HG03060 (cell line): ENCODE measurements around the gene ZNF524.

ENCODE experiments used
- ATAC-seq: cut with Tn5 transposase; IDR thresholded peaks from one replicate; pipeline ENCODE4 v1.9.1; 2021; ENCODE audit warnings: low read depth, moderate number of reproducible peaks; ENCODE audit not compliant: unreplicated experiment

ZNF524 gene

GRCh38 chr19:55617426-55617825 is 17.3 kb downstream of the ZNF524 start:
- ATAC-seq, result no peak

DNA sequence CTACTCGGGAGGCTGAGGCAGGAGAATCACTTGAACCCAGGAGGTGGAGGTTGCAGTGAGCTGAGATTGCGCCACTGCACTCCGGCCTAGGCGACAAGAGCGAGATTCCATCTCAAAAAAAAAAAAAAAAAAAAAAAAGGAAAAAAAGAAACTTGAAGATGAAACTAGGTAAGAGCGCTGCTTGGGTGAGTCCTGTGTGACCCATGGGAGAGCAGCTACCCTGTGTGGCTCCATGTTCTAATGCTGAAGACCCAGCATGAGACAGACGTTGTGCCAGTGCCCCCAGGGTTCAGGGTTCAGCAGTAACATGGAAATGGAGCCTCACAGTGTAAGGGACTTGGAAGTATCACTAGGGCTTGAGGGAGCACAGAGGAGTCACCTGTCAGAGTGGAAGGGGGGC is 18.3 kb downstream of the ZNF524 start:
- ATAC-seq, result no peak

GRCh38 chr19:55619286-55619685 is 19.2 kb downstream of the ZNF524 start:
- no peak for ATAC-seq

- ATAC-seq, result no peak
Measured at GRCh38 chr19:55620410-55621204, 20.5 kb downstream of the ZNF524 start.

GRCh38 chr19:55621205-55621672 is 21.2 kb downstream of the ZNF524 start:
- no peak for ATAC-seq

- ATAC-seq, result no peak
Measured at GRCh38 chr19:55621673-55622231, 21.7 kb downstream of the ZNF524 start.

- ATAC-seq, result no peak
Measured at GRCh38 chr19:55622242-55622969, 22.3 kb downstream of the ZNF524 start.

GRCh38 chr19:55623130-55623529 is 23.0 kb downstream of the ZNF524 start:
- ATAC-seq, result no peak

- ATAC-seq, result no peak
Measured at GRCh38 chr19:55623561-55623960, 23.5 kb downstream of the ZNF524 start.

GRCh38 chr19:55624109-55625003 is 24.3 kb downstream of the ZNF524 start, which contains the start of gene ZNF784:
Gene ZNF784 (minus strand): TSS chr19:55624566. CDS start chr19:55624561, 5 bp downstream.
- ATAC-seq, result no peak

GRCh38 chr19:55625004-55625326 is 24.9 kb downstream of the ZNF524 start:
- no peak for ATAC-seq

- ATAC-seq, result no peak
Measured at GRCh38 chr19:55626350-55626749, 26.3 kb downstream of the ZNF524 start.

GRCh38 chr19:55632463-55632834 is 32.4 kb downstream of the ZNF524 start:
- no peak for ATAC-seq

- no peak for ATAC-seq
Measured at GRCh38 chr19:55633861-55634260, 33.8 kb downstream of the ZNF524 start.

- ATAC-seq, result no peak
Measured at GRCh38 chr19:55635334-55635717, 35.2 kb downstream of the ZNF524 start.

- ATAC-seq, result no peak
Measured at GRCh38 chr19:55635856-55636440, 35.9 kb downstream of the ZNF524 start.

DNA sequence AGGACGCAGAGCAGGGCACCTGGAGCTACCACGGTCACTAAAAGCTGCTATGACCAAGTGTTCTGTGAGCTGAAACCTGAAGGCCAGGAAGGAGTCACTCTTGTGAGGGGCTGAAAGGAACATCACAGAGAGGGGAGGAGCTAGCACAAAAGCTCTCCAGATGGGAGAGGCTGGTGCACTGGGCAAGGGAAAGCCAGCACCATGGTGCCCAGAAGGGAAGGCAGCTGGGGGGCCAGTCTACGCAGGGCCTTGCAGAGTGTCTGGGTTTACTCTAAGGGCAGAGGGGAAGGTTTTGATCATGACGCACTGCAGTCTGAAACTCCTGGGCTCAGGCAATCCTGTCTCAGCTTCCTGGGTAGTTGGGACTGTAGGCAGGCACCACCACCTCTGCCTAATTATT is 36.6 kb downstream of the ZNF524 start:
- ATAC-seq, result no peak

DNA sequence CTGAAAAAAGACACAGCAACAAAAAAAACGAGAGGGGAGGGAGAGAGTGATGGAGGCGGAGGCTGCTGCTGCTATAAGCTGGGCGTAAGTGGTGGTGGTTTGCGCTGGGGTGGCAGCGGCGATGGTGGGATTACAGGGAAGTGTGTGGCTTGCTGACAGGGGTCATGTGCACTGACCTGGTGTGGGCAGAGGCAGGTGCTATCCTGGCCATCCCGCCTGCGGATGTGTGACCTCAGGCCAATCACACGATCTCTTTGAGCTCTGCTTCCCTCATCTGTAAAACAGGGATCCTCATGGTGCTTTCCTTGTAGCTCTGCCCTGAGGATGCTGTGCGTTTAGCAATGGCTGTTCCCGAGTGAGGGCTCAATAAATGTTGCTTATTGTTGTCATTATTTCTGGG is 37.4 kb downstream of the ZNF524 start:
- no peak for ATAC-seq

- ATAC-seq, result no peak
Measured at GRCh38 chr19:55638864-55639359, 38.8 kb downstream of the ZNF524 start.

GRCh38 chr19:55640043-55640576 is 40.0 kb downstream of the ZNF524 start:
- no peak for ATAC-seq
